HCT116 (cell line): Measurements from ENCODE around the gene MRPL11. TPM values are rescaled to one million over a fixed set of nuclear protein-coding genes. Genes with fewer than 3 reads are reported as not detected.

ENCODE experiments used
- ATAC-seq: fragments of 200-7000 bp; cut with Tn5 transposase; 2 replicates; pipeline ENCODE4 v1.9.1; 2020; ENCODE audit warnings: mild to moderate bottlenecking, moderate library complexity
- BruUV-seq: library from RNA; stranded (reverse); fragments of 400-500 nt; replicated peaks from 2 replicates; lab custom pipeline; 2021; lab: Mats Ljungman, UMichigan
- CTCF ChIA-PET: fragments of 300-600 bp; sonication (Branson Sonifier 250); formaldehyde crosslinking; loops from one replicate; lab custom pipeline; 2021; ENCODE audit warnings: antibody characterized with exemption; lab: Charles Lee
- POLR2A ChIA-PET: fragments of 300-600, 350-600 bp; sonication (Branson Sonifier 250); formaldehyde crosslinking; loops from one replicate; lab custom pipeline; 2021; ENCODE audit warnings: antibody characterized with exemption; lab: Charles Lee
- RAD21 ChIA-PET, 2 experiments: fragments of 300-600 bp; sonication (Branson Sonifier 250); formaldehyde crosslinking; loops; one replicate each; lab custom pipeline; 2023; ENCODE audit warnings: low total read pairs in 2 of 2; ENCODE audit not compliant: uncharacterized antibody in 2 of 2, unreplicated experiment in 2 of 2, low non-redundant PET in 1 of 2; lab: Charles Lee
- DNase-seq: peaks from one replicate; pipeline ENCODE4 v3.0.0-alpha.2; 2010; ENCODE audit warnings: low read depth, low spot score
- H2AFZ ChIP-seq: fragments of 200-600 bp; shearing (Covaris generic), sonication (generic); 2 replicates; pipeline ENCODE4 v1.6.1; 2017; ENCODE audit warnings: low read depth, mixed run types, mixed read lengths, antibody characterized with exemption, low read length; ENCODE audit not compliant: poor library complexity, severe bottlenecking
- H3K27ac ChIP-seq: 2 replicates; pipeline ENCODE4 v1.5.1; 2012; ENCODE audit warnings: low read depth, low read length
- H3K27me3 ChIP-seq: fragments of 200-600 bp; sonication (generic); 2 replicates; pipeline ENCODE4 v1.6.1; 2016; ENCODE audit warnings: mixed run types, low read length, mixed read lengths; ENCODE audit not compliant: insufficient read depth
- H3K36me3 ChIP-seq, 2 experiments: fragments of 200-500 bp in 1 of 2; fragments of 200-600 bp in 1 of 2; sonication (Bioruptor generic) in 1 of 2; sonication (generic) in 1 of 2; 2 replicates each; pipeline versions ENCODE4 v1.5.1 to v1.6.1; 2014 to 2016; ENCODE audit warnings: low read length in 2 of 2, inconsistent platforms in 1 of 2, mixed read lengths in 1 of 2, mixed run types in 1 of 2; ENCODE audit not compliant: insufficient read depth in 2 of 2, control insufficient read depth in 1 of 2
- H3K4me1 ChIP-seq, 2 experiments: fragments of 200-600 bp in 1 of 2; sonication (generic) in 1 of 2; 2 replicates each; pipeline versions ENCODE4 v1.5.1 to v1.6.1; 2012 to 2017; ENCODE audit warnings: low read length in 2 of 2, inconsistent platforms in 1 of 2, mild to moderate bottlenecking in 1 of 2, mixed read lengths in 1 of 2, mixed run types in 1 of 2, moderate library complexity in 1 of 2; ENCODE audit not compliant: insufficient read depth in 2 of 2, control insufficient read depth in 1 of 2
- H3K4me2 ChIP-seq: fragments of 200-600 bp; sonication (generic); 2 replicates; pipeline ENCODE4 v1.6.1; 2017; ENCODE audit warnings: mixed run types, low read length, mixed read lengths
- H3K4me3 ChIP-seq, 2 experiments: fragments of 200-600 bp in 1 of 2; sonication (generic) in 1 of 2; replicated peaks in 1 of 2; 2 replicates each; pipeline ENCODE4 v1.5.1; 2011 to 2016; ENCODE audit warnings: low read length in 2 of 2, control low read depth in 1 of 2, low read depth in 1 of 2, mild to moderate bottlenecking in 1 of 2, mixed read lengths in 1 of 2, mixed run types in 1 of 2
- H3K79me2 ChIP-seq: fragments of 200-600 bp; sonication (generic); 2 replicates; pipeline ENCODE4 v1.6.1; 2017; ENCODE audit warnings: mild to moderate bottlenecking, mixed run types, low read length, moderate library complexity, mixed read lengths; ENCODE audit not compliant: insufficient read depth
- H3K9ac ChIP-seq: fragments of 200-600 bp; sonication (generic); 2 replicates; pipeline ENCODE4 v1.6.1; 2016; ENCODE audit warnings: low read length, mixed read lengths
- H3K9me2 ChIP-seq: fragments of 200-600 bp; sonication (generic), shearing (Covaris generic); 2 replicates; pipeline ENCODE4 v1.6.1; 2017; ENCODE audit warnings: mixed run types, mild to moderate bottlenecking, moderate library complexity; ENCODE audit not compliant: insufficient read depth
- H3K9me3 ChIP-seq, 2 experiments: fragments of 200-500 bp in 1 of 2; fragments of 200-600 bp in 1 of 2; sonication (Bioruptor generic) in 1 of 2; sonication (generic) in 1 of 2; 2 replicates each; pipeline ENCODE4 v1.6.1; 2014 to 2017; ENCODE audit warnings: low read length in 2 of 2, mixed read lengths in 2 of 2, inconsistent platforms in 1 of 2, low read depth in 1 of 2, mild to moderate bottlenecking in 1 of 2, mixed run types in 1 of 2, moderate library complexity in 1 of 2; ENCODE audit not compliant: control insufficient read depth in 1 of 2, insufficient read depth in 1 of 2
- H4K20me1 ChIP-seq: fragments of 200-600 bp; sonication (generic), shearing (Covaris generic); 2 replicates; pipeline ENCODE4 v1.6.1; 2017; ENCODE audit warnings: mixed run types, mild to moderate bottlenecking, moderate library complexity; ENCODE audit not compliant: insufficient read depth
- EGR1 ChIP-seq: IDR thresholded peaks from 2 replicates; pipeline ENCODE4 v1.6.1; 2012; ENCODE audit warnings: low read depth
- EZH2phosphoT487 ChIP-seq: fragments of 200-600 bp; IDR thresholded peaks from 2 replicates; pipeline ENCODE4 v1.6.1; 2018; ENCODE audit warnings: antibody characterized with exemption, borderline replicate concordance
- FOSL1 ChIP-seq: IDR thresholded peaks from 2 replicates; pipeline ENCODE4 v1.6.1; 2012; ENCODE audit warnings: low read depth
- JUND ChIP-seq: IDR thresholded peaks from 2 replicates; pipeline ENCODE4 v1.6.1; 2012
- SIN3A ChIP-seq: IDR thresholded peaks from 2 replicates; pipeline ENCODE4 v1.6.1; 2012; ENCODE audit warnings: low read depth
- SP1 ChIP-seq: IDR thresholded peaks from 2 replicates; pipeline ENCODE4 v1.6.1; 2012; ENCODE audit warnings: low read depth
- TCF7L2 ChIP-seq: IDR thresholded peaks from 2 replicates; pipeline ENCODE4 v1.7.0; 2011; ENCODE audit warnings: borderline replicate concordance, inconsistent platforms; ENCODE audit not compliant: insufficient read depth, insufficient read length; ENCODE audit errors: extremely low read depth
- YY1 ChIP-seq: IDR thresholded peaks from 2 replicates; pipeline ENCODE4 v1.6.1; 2011; ENCODE audit warnings: low read length, low read depth, moderate library complexity, mild to moderate bottlenecking; ENCODE audit not compliant: insufficient replicate concordance; ENCODE audit errors: extremely low read depth
- ZFX ChIP-seq: fragments of 450-650 bp; IDR thresholded peaks from 2 replicates; pipeline ENCODE4 v1.6.1; 2017
- intact Hi-C: fragments of 100-400 bp; cut with micrococcal nuclease; formaldehyde crosslinking; loops from 2 replicates; pipeline ENCODE4 v1.10.0; 2022
- total RNA-seq: library from RNA; stranded (reverse); gene quantifications from one replicate; pipeline ENCODE4 v1.2.1, GENCODE V29; 2021; ENCODE audit not compliant: unreplicated experiment
- TF ChIP-seq, protein P1 (sequence below): IDR thresholded peaks from 2 replicates; pipeline ENCODE4 v1.6.1; 2012
- TF ChIP-seq, protein P2 (sequence below): IDR thresholded peaks from 2 replicates; pipeline ENCODE4 v1.6.1; 2012
- TF ChIP-seq, protein P3 (sequence below): IDR thresholded peaks from 2 replicates; pipeline ENCODE4 v1.6.1; 2012; ENCODE audit warnings: low read depth

MRPL11 gene
- total RNA-seq, 1 experiment from 2014 or later, result 126 TPM

DNA sequence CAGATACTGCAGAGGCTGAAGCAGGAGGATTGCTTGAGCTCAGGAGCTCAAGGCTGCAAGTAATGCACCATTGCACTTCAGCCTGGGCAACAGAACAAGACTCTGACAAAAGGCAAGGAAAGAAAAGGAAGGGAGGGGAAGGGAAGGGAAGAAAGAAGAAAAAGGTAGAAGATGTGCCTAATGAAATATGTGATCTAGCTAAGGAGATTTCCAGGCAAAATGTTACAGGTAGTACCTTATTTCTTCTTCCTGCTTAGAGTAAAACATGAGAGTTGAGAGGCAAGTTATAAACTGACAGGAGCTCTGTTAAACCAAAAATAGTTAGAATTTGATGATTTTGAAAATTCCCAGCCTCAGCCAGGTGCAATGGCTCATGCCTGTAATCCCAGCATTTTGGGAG is 23.4 kb upstream of the MRPL11 start:
- H3K4me3 ChIP-seq, result no peak overlapping the region
- H3K4me1 ChIP-seq, result peaks cover 3 to 10% of the 10 kb centered on the region in 2 experiments
- no peaks in the 10 kb centered on the region for H3K79me2 ChIP-seq
- no peaks in the 10 kb centered on the region for H3K9me2 ChIP-seq
- H3K4me2 ChIP-seq, result no peak overlapping the region
- no TSS peak for BruUV-seq
- CTCF ChIA-PET, result no interaction called here
- H3K27me3 ChIP-seq, result no peaks in the 10 kb centered on the region
- no peaks in the 10 kb centered on the region for H3K36me3 ChIP-seq
- TF ChIP-seq, protein P1, sequence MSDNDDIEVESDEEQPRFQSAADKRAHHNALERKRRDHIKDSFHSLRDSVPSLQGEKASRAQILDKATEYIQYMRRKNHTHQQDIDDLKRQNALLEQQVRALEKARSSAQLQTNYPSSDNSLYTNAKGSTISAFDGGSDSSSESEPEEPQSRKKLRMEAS, result no peak
- TF ChIP-seq, protein P2, sequence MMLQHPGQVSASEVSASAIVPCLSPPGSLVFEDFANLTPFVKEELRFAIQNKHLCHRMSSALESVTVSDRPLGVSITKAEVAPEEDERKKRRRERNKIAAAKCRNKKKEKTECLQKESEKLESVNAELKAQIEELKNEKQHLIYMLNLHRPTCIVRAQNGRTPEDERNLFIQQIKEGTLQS, result no peak
- TF ChIP-seq EZH2phosphoT487 (no peak), SP1 (no peak), JUND (no peak), YY1 (no peak), TCF7L2 (no peak), ZFX (no peak), EGR1 (no peak), FOSL1 (no peak), SIN3A (no peak)
- TF ChIP-seq, protein P3, sequence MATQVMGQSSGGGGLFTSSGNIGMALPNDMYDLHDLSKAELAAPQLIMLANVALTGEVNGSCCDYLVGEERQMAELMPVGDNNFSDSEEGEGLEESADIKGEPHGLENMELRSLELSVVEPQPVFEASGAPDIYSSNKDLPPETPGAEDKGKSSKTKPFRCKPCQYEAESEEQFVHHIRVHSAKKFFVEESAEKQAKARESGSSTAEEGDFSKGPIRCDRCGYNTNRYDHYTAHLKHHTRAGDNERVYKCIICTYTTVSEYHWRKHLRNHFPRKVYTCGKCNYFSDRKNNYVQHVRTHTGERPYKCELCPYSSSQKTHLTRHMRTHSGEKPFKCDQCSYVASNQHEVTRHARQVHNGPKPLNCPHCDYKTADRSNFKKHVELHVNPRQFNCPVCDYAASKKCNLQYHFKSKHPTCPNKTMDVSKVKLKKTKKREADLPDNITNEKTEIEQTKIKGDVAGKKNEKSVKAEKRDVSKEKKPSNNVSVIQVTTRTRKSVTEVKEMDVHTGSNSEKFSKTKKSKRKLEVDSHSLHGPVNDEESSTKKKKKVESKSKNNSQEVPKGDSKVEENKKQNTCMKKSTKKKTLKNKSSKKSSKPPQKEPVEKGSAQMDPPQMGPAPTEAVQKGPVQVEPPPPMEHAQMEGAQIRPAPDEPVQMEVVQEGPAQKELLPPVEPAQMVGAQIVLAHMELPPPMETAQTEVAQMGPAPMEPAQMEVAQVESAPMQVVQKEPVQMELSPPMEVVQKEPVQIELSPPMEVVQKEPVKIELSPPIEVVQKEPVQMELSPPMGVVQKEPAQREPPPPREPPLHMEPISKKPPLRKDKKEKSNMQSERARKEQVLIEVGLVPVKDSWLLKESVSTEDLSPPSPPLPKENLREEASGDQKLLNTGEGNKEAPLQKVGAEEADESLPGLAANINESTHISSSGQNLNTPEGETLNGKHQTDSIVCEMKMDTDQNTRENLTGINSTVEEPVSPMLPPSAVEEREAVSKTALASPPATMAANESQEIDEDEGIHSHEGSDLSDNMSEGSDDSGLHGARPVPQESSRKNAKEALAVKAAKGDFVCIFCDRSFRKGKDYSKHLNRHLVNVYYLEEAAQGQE, result no peak
- no peak for ATAC-seq
- no peak for DNase-seq
- no peak overlapping the region for H3K9ac ChIP-seq
- peaks cover 6 to 7% of the 10 kb centered on the region in 2 experiments; a peak in 1 of 4 replicates for H3K9me3 ChIP-seq
- POLR2A ChIA-PET, result interaction anchor here (1.2 kb wide), 1 partner anchor 18 kb away, joined by 3 read pairs; the partner anchor contains the start of gene DPP3
- no peaks in the 10 kb centered on the region for H4K20me1 ChIP-seq
- RAD21 ChIA-PET, result no interaction called here
- intact Hi-C loops, result no loop called here
- no peak overlapping the region for H3K27ac ChIP-seq
- H2AFZ ChIP-seq, result no peak overlapping the region
